Neural progenitor cell (in vitro differentiated cells): ENCODE data around the gene CASP10. TPM values are rescaled to one million over a fixed set of nuclear protein-coding genes. Genes with fewer than 3 reads are reported as not detected.

Experiments
- DNase-seq: peaks from one replicate; pipeline ENCODE4 v3.0.0-alpha.2; 2016; ENCODE audit warnings: low spot score
- H2AFZ ChIP-seq: fragments of 200-600 bp; sonication (generic); replicated peaks from 2 replicates; pipeline ENCODE4 v1.6.1; 2016; ENCODE audit warnings: antibody characterized with exemption
- H3F3A ChIP-seq: fragments of 200-600 bp; sonication (generic); 2 replicates; pipeline ENCODE4 v1.6.1; 2016; ENCODE audit warnings: antibody characterized with exemption, low read depth
- H3K27ac ChIP-seq: fragments of 200-600 bp; sonication (generic); 2 replicates; pipeline ENCODE4 v1.5.1; 2016; ENCODE audit warnings: mild to moderate bottlenecking
- H3K27me3 ChIP-seq: fragments of 200-600 bp; sonication (generic); 2 replicates; pipeline ENCODE4 v1.6.1; 2016; ENCODE audit warnings: mild to moderate bottlenecking, moderate library complexity
- H3K36me3 ChIP-seq: fragments of 200-600 bp; sonication (generic); 2 replicates; pipeline ENCODE4 v1.5.1; 2016
- H3K4me1 ChIP-seq: fragments of 200-600 bp; sonication (generic); 2 replicates; pipeline ENCODE4 v1.6.1; 2016; ENCODE audit warnings: mixed run types
- H3K4me2 ChIP-seq: fragments of 200-600 bp; sonication (generic); 2 replicates; pipeline ENCODE4 v1.6.1; 2016
- H3K4me3 ChIP-seq: fragments of 200-600 bp; sonication (generic); 2 replicates; pipeline ENCODE4 v1.5.1; 2016
- H3K79me2 ChIP-seq: fragments of 200-600 bp; sonication (generic); 2 replicates; pipeline ENCODE4 v1.6.1; 2016; ENCODE audit warnings: low read depth
- H3K9ac ChIP-seq: fragments of 200-600 bp; sonication (generic); 2 replicates; pipeline ENCODE4 v1.6.1; 2016
- H3K9me3 ChIP-seq: fragments of 200-600 bp; sonication (generic); 2 replicates; pipeline ENCODE4 v1.5.1; 2016; ENCODE audit warnings: low read depth
- H4K20me1 ChIP-seq: fragments of 200-600 bp; sonication (generic); 2 replicates; pipeline ENCODE4 v1.6.1; 2016; ENCODE audit warnings: low read depth
- H3K27ac Mint-ChIP-seq: 3 replicates; pipeline ENCODE4 v1.8.0; 2021; ENCODE audit warnings: mixed read lengths
- H3K27me3 Mint-ChIP-seq: 2 replicates; pipeline ENCODE4 v1.8.0; 2022; ENCODE audit warnings: low read depth, mild to moderate bottlenecking, inconsistent platforms, moderate library complexity, mixed read lengths; ENCODE audit not compliant: insufficient read depth
- H3K36me3 Mint-ChIP-seq: 3 replicates; pipeline ENCODE4 v1.8.0; 2021; ENCODE audit warnings: mixed read lengths
- H3K4me1 Mint-ChIP-seq: 3 replicates; pipeline ENCODE4 v1.8.0; 2021; ENCODE audit warnings: mixed read lengths
- H3K4me3 Mint-ChIP-seq: 3 replicates; pipeline ENCODE4 v1.8.0; 2021; ENCODE audit warnings: mild to moderate bottlenecking, moderate library complexity, mixed read lengths
- H3K9me3 Mint-ChIP-seq: 3 replicates; pipeline ENCODE4 v1.8.0; 2020; ENCODE audit warnings: mixed read lengths
- CTCF ChIP-seq: fragments of 200-600 bp; sonication (generic); IDR thresholded peaks from 2 replicates; pipeline ENCODE4 v1.5.1; 2017; ENCODE audit warnings: antibody characterized with exemption, mild to moderate bottlenecking
- EZH2 ChIP-seq: fragments of 200-600 bp; sonication (generic); IDR thresholded peaks from 2 replicates; pipeline ENCODE4 v1.6.1; 2017; ENCODE audit warnings: antibody characterized with exemption, mild to moderate bottlenecking, moderate library complexity
- EZH2phosphoT487 ChIP-seq: fragments of 200-600 bp; sonication (generic); IDR thresholded peaks from 2 replicates; pipeline ENCODE4 v1.6.1; 2017; ENCODE audit warnings: antibody characterized with exemption
- total RNA-seq: library from RNA; depleted of rRNA; stranded (reverse); fragments of >200 nt; gene quantifications from 2 replicates; pipeline ENCODE4 v1.2.3, GENCODE V29; 2015; ENCODE audit warnings: low replicate concordance

CASP10 gene
- 1.4 and 2.2 TPM in 2 replicates for total RNA-seq

GRCh38 chr2:201182650-201183364, at the start of gene CASP10:
Gene CASP10, plus strand, starts transcription at chr2:201183141. Its CDS starts 2,637 bp downstream, at chr2:201185778.
- H3K4me2 ChIP-seq = no peak within 1 kb of the TSS
- H3K9me3 Mint-ChIP-seq = peaks cover 2% of the 10 kb centered on the region
- peak; percentile 20 for DNase-seq
- no peaks in the 10 kb centered on the region for H3K36me3 ChIP-seq
- no peak within 1 kb of the TSS for H3K4me3 ChIP-seq
- H3K27ac ChIP-seq = no peak within 1 kb of the TSS
- H3K9me3 ChIP-seq = no peaks in the 10 kb centered on the region
- H3F3A ChIP-seq = no peaks in the 10 kb centered on the region
- no peaks in the 10 kb centered on the region for H3K36me3 Mint-ChIP-seq
- H3K79me2 ChIP-seq = no peaks in the 10 kb centered on the region
- H3K9ac ChIP-seq = no peak within 1 kb of the TSS
- no peaks in the 10 kb centered on the region for H3K4me1 ChIP-seq
- peaks cover 2% of the 10 kb centered on the region for H3K27me3 Mint-ChIP-seq
- no peaks in the 10 kb centered on the region for H4K20me1 ChIP-seq
- no peaks in the 10 kb centered on the region for H3K27me3 ChIP-seq
- H3K4me1 Mint-ChIP-seq = no peaks in the 10 kb centered on the region
- no peak within 1 kb of the TSS for H3K4me3 Mint-ChIP-seq
- H2AFZ ChIP-seq = peak within 1 kb of the TSS; percentile 96
- TF ChIP-seq CTCF (peak; percentile 23), EZH2 (no peak)
- H3K27ac Mint-ChIP-seq = no peak within 1 kb of the TSS

- Histone ChIP-seq H3K9me3 (no peaks in the 10 kb centered on the region), H3F3A (no peaks in the 10 kb centered on the region), H2AFZ (no peak overlapping the region), H3K79me2 (no peaks in the 10 kb centered on the region), H3K36me3 (no peaks in the 10 kb centered on the region), H3K9ac (no peak overlapping the region), H3K4me2 (no peak overlapping the region), H3K27me3 (peaks cover 3% of the 10 kb centered on the region), H3K4me1 (peaks cover 5% of the 10 kb centered on the region), H3K4me3 (no peak overlapping the region), H4K20me1 (no peaks in the 10 kb centered on the region), H3K27ac (no peak overlapping the region)
- no peak for DNase-seq
- Mint-ChIP-seq H3K4me1 (peaks cover 11% of the 10 kb centered on the region), H3K9me3 (peaks cover 2% of the 10 kb centered on the region), H3K27me3 (peaks cover 2% of the 10 kb centered on the region), H3K27ac (no peak overlapping the region), H3K36me3 (no peaks in the 10 kb centered on the region), H3K4me3 (no peak overlapping the region)
- TF ChIP-seq EZH2phosphoT487 (no peak), EZH2 (no peak), CTCF (no peak)
These were observed 47.6 kb upstream of the CASP10 start for GRCh38 chr2:201135386-201135785.

- H3K36me3 ChIP-seq = no peaks in the 10 kb centered on the region
- H3K79me2 ChIP-seq = no peaks in the 10 kb centered on the region
- H3K9me3 ChIP-seq = no peaks in the 10 kb centered on the region
- no peak overlapping the region for H3K9ac ChIP-seq
- Mint-ChIP-seq H3K27ac (no peak overlapping the region), H3K27me3 (peaks cover 2% of the 10 kb centered on the region), H3K4me3 (no peak overlapping the region), H3K36me3 (no peaks in the 10 kb centered on the region), H3K4me1 (peaks cover 11% of the 10 kb centered on the region), H3K9me3 (peaks cover 2% of the 10 kb centered on the region)
- no peak overlapping the region for H3K27ac ChIP-seq
- H3K27me3 ChIP-seq = peaks cover 4% of the 10 kb centered on the region
- no peak for TF ChIP-seq EZH2
- TF ChIP-seq EZH2phosphoT487 = no peak
- no peak for TF ChIP-seq CTCF
- no peak overlapping the region for H3K4me3 ChIP-seq
- DNase-seq = no peak
- no peaks in the 10 kb centered on the region for H4K20me1 ChIP-seq
- H3F3A ChIP-seq = no peaks in the 10 kb centered on the region
- H3K4me1 ChIP-seq = peaks cover 5% of the 10 kb centered on the region
- H3K4me2 ChIP-seq = no peak overlapping the region
- H2AFZ ChIP-seq = no peak overlapping the region
These were observed 46.0 kb upstream of the CASP10 start for GRCh38 chr2:201136889-201137321.
